NCI-H82 (cell line): ENCODE data around the gene ABHD14A.
A peak's percentile ranks its signal among the peaks of the same experiment; 100 is the strongest.

Experiments used
- DNase-seq: peaks from one replicate; lab custom pipeline; 2025; lab: John Stamatoyannopoulos, UW

The ABHD14A gene

GRCh38 chr3:51997172-51997571 lies 22.3 kb downstream of the ABHD14A start:
- DNase-seq, result no peak

GRCh38 chr3:51997935-51998596 lies 23.2 kb downstream of the ABHD14A start:
- no peak for DNase-seq

GRCh38 chr3:51998774-51999173 lies 23.9 kb downstream of the ABHD14A start:
- no peak for DNase-seq

GRCh38 chr3:51999846-52000245 lies 25.0 kb downstream of the ABHD14A start:
- no peak for DNase-seq

GRCh38 chr3:52001443-52001974 lies 26.6 kb downstream of the ABHD14A start:
- DNase-seq, result peak; percentile 86

- no peak for DNase-seq
Observed at GRCh38 chr3:52002748-52003147, 27.9 kb downstream of the ABHD14A start.

GRCh38 chr3:52004163-52004787 lies 29.4 kb downstream of the ABHD14A start:
- DNase-seq, result peak; percentile 94

GRCh38 chr3:52004906-52005395 lies 30.1 kb downstream of the ABHD14A start:
- DNase-seq, result no peak

- DNase-seq, result peak; percentile 79
Observed at GRCh38 chr3:52005571-52005986, 30.7 kb downstream of the ABHD14A start.

GRCh38 chr3:52006017-52006819 lies 31.4 kb downstream of the ABHD14A start:
- no peak for DNase-seq

GRCh38 chr3:52006820-52007133 lies 31.9 kb downstream of the ABHD14A start:
- DNase-seq, result no peak

GRCh38 chr3:52007291-52007690 lies 32.4 kb downstream of the ABHD14A start:
- no peak for DNase-seq

- peak; percentile 95 for DNase-seq
Observed at GRCh38 chr3:52010431-52010830, 35.6 kb downstream of the ABHD14A start.

GRCh38 chr3:52012699-52013098 lies 37.8 kb downstream of the ABHD14A start:
- DNase-seq, result no peak

- DNase-seq, result no peak
Observed at GRCh38 chr3:52013802-52014598, 39.1 kb downstream of the ABHD14A start.

GRCh38 chr3:52014613-52015012 lies 39.7 kb downstream of the ABHD14A start:
- DNase-seq, result peak; percentile 76

GRCh38 chr3:52015438-52016228 lies 40.8 kb downstream of the ABHD14A start:
- DNase-seq, result no peak

- no peak for DNase-seq
Observed at GRCh38 chr3:52017586-52017985, 42.7 kb downstream of the ABHD14A start.

- no peak for DNase-seq
Observed at GRCh38 chr3:52018319-52019000, 43.6 kb downstream of the ABHD14A start.

GRCh38 chr3:52019352-52020080 lies 44.7 kb downstream of the ABHD14A start:
- DNase-seq, result no peak
